Measurements from ENCODE around the gene PLEKHM3.

Gene PLEKHM3

DNA sequence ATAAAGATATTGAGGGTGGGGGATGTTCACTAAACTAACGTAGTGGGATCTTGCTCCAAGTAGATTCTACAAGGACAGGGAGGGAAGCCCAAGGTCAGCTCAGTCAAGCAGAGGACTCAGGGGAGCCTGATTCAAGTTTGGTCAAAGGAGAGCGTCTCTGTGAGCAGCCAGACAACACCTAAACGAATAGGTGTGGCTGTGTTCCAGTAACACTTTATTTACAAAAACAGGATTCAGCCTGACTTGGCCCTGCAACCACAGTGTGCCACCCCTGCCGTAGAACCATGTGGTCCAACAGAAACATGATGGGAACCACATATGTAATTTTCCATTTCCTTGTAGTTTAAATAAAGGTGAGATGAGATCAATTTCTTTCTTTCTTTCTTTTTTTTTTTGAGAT is 237.5 kb downstream of the PLEKHM3 start:
- DNase-seq (ENCODE audit: low read depth) = no peak

DNA sequence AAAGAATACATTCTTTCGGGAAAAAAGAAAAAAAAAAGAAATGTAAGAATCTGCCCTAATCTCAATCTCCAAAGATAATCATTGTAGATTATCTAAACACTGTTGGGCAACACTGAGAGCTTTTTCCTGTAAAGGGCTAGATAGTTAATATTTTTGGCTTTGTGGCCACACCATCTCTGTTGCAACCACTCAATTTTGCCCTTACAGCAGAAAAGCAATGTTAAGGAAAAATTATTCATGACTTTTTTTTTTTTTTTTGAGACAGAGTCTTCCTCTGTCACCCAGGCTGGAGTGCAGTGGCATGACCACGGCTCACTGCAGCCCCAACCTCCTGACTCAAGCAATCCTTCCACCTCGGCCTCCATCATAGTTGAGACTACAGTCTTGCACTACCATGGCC is 238.3 kb downstream of the PLEKHM3 start:
- no peak for DNase-seq (ENCODE audit: low read depth)

DNA sequence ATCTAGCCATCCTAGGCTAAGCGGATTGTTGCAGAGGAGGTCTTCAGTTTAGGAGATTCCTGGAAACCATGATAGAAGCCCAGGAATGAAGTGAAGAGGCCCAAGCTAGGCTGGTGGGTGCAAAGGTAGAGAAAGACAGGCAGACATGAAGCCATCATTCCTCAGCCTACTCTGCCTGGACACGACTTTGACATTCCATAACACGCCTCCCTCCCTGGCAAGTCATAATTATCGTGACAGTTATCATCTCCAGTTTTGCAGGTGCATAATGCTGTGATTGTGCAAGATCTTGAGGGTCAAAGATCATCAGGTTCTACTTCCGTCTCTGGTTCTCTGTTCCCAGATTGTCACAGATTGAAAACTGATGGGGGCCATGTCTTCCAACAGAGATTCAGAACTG is 240.4 kb downstream of the PLEKHM3 start:
- no peak for DNase-seq (ENCODE audit: low read depth)

DNA sequence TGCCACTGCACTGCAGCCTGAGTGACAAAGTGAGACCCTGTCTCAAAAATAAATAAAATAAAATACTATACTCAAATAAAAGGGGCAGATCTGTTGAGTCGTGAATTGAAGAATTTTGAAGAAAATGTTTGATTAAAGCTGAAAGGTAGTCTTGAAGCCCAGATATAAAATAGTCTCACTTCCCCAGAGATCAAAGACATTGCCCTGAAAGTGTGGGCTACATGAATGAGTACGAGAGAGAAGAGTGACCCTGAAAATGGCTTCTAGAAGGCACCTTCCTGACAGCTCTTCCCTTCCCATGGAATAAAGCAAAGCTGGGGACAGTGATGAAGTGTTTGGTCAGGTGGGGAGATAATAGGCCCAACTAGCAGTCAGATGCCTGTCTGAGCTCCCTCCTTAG is 241.8 kb downstream of the PLEKHM3 start:
- no peak for DNase-seq (ENCODE audit: low read depth)

DNA sequence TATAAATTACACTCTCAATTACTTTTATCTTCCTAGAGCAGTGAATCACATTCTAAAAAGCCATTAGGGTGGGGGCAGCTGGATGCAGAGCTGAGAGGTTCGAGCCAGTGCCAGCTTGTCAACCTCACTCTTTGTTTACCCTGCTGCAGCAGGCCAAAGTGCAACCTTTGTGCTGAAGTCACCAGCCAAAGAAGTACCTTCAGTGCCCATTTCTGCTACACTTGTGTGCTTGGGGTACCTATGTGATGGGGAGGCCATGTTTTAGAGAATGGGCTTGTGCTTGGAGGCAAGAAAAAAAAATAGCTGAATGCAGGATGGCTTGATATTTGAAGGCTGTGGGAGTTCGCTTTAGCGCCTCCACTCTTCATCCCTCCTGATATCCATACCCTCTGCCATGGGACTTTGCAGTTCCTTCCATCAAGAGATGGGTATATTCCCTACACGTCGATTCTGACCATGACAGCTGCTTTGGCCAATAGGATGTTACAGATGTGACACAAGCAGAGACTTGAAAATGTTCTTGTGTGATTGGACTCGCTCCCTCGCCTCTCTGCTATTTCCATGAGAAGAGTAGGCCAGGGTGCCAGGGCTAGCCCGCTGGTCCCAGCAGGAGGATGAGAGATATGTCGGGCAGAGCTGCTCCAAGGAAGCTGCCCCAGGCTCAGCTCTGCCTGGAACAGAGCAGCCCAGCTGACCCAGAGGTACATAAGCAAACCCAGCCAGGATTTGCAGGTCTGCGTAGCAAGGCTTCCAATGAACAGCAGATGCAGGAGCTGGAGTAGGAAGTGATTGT is 242.9 kb downstream of the PLEKHM3 start:
- DNase-seq (ENCODE audit: low read depth) = no peak

DNA sequence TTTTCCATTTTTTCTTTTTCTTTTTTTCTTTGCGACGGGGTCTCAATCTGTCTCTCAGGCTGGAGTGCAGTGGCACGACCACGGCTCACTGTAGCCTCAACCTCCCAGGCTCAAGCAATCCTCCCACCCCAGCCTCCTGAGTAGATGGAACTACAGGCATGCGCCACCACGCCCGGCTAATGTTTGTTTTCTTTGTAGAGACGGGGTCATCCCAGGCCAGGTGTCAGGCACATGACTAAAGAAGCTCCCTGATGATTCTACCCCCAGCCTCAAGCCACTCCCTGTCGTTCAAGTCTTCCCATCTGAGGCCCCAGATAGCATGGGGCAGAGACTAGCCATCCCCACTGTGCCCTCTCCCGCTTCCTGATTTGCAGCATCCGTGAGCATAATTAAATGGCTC is 245.8 kb downstream of the PLEKHM3 start:
- no peak for DNase-seq (ENCODE audit: low read depth)

DNA sequence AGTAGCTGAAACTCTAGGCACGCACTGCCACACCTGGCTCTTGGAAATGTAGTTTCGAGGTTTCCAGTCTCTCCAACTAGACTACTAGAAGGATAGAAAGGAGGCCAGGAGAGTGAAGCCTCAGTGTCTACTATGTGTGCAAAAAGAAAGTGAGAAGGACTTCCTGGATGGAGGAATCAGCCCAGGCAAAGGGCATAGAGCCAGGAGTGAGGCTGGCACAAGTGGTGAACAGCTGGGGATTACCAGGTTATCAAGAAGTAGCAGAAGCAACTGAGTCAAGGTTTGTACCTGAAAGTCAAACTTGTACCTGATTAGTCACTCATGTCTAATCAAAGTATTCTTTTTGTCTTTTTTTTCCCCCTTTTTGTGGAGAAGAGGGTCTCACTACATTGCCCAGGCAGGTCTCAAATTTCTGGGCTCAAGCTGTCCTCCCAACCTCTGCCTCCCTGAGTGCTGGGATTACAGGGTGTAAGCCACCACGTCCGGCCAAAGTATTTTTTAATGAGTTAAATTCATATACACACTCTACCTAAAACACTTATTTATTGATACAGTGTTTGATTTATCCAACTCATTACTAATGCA is 246.9 kb downstream of the PLEKHM3 start:
- DNase-seq (ENCODE audit: low read depth) = no peak

DNA sequence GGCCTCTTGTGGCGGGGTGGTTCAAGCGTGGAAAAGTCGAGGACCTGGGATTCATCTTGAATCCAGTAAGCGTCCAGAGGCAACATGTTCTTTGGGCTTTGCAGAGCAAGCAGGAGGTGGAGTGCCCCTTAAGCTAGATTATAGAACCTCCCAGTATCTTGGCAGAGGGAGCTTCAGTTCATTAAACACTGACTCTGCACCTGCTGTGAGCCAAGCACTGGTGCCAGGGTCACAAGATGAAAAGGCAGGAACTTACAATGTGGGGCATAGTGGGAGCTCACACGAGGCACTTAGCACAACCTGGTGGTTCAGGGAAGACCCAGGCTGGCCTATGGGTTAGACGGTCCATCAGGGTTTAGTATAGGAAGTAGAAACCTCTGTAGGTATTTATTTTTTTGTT is 248.2 kb downstream of the PLEKHM3 start:
- DNase-seq (ENCODE audit: low read depth) = no peak

DNA sequence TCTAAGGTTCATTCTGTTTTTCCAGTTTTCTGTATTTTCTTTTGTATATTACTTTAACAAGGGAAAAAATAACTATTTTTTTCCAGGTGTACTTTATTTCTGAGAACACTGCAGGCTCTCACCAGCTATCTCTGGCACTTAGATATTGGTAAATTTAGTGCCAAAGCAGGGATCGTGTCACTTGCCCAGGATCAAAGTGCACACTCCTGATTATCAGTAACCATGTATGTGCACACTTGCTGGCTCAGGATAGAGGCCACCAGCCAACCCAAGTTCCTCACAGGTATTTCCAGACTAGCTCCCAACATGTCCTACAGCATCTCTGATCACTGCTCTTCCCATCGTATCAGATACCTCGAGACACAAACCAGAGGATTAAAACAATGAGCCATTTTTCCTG is 249.9 kb downstream of the PLEKHM3 start:
- DNase-seq (ENCODE audit: low read depth) = no peak

DNA sequence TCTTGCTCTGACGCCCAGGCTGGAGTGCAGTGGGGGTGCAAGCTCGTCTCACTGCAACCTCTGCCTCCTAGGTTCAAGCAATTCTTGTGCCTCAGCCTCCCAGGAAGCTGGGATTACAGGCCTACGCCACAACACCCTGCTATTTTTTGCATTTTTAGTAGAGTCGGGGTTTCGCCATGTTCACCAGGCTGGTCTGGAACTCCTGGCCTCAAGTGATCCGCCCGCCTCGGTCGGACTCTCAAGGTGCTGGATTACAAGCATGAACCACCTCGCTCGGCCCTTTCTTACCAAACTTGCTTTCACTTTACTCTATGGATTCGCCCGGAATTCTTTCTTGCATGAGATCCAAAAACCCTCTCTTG is 252.5 kb downstream of the PLEKHM3 start:
- no peak for DNase-seq (ENCODE audit: low read depth)

DNA sequence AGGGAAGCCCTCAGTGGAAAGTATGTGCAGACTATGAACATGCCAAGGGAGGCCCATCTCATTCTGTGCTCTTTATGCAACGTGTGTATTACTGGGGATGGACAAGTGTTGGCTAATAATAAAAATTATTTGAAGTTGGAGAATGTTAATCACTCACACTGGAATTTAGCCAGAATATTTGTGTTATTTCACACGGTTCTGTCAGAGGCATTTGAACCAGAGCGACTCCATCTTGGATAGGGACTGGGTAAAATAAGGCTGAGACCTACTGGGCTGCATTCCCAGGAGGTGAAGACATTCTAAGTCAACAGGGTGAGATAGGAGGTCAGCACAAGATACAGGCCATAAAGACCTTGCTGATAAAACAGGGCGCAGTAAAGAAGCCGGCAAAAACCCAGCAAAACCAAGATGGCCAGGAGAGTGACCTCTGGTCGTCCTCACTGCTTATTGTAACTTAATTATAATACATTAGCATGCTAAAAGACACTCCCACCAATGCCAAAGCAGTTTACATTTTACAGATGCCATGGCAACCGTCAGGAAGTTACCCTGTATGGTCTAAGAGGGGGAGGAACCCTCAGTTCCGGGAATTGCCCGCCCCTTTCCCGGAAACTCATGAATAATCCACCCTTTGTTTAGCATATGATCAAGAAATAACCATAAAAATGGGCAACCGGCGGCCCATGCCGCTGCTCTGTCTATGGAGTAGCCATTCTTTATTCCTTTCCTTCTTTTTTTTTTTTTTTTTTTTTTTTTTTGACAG is 253.1 kb downstream of the PLEKHM3 start:
- DNase-seq (ENCODE audit: low read depth) = no peak

DNA sequence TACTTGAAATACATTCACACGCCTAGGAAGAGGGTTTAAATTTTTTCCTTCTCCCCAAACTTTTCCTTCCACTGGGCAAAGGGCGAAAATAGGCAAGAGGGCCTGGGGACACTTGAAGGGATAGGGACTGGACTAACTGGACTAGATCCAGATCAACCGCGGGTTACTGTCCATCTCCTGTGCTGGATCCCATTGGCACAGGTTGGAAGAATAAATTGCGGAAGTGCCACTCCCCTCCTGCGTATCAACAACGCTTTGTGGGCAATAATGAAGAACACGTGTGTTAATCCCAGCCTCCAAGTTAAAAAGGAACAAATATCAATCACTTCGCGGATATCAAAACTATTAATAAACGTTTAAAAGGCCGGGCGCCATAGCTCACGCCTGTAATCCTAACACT is 253.9 kb downstream of the PLEKHM3 start:
- no peak for DNase-seq (ENCODE audit: low read depth)
